Keratinocyte (primary cell): ENCODE data around the gene ANKRD53.

Source experiments
- CTCF ChIP-seq, 3 experiments: IDR thresholded peaks in 1 of 3; conservative IDR thresholded peaks in 1 of 3; optimal IDR thresholded peaks in 1 of 3; 2 replicates in 2 of 3; 3 replicates in 1 of 3; pipeline versions ENCODE3 to v1.5.1; 2011; ENCODE audit warnings: low read length in 3 of 3, mild to moderate bottlenecking in 3 of 3, moderate library complexity in 2 of 3, control low read depth in 1 of 3, inconsistent platforms in 1 of 3; ENCODE audit not compliant: insufficient read depth in 2 of 3; ENCODE audit errors: extremely low read depth in 1 of 3
- EZH2 ChIP-seq: IDR thresholded peaks from one replicate; pipeline ENCODE4 v1.6.1; 2012; ENCODE audit warnings: inconsistent platforms, mild to moderate bottlenecking, low read length, moderate library complexity

- TF ChIP-seq CTCF (optimal IDR thresholded peaks at IDR 0.05 in 1 of 3, IDR thresholded peaks at IDR 0.05 in 1 of 3, conservative IDR thresholded peaks at IDR 0.05 in 1 of 3; ENCODE audit: extremely low read depth in 1 of 3, insufficient read depth in 2 of 3, low read length in 3 of 3), result peak in 2 of 3 experiments; percentile 2 to 18
- TF ChIP-seq EZH2, result no peak
These were observed 18.3 kb upstream of the ANKRD53 start for GRCh38 chr2:70959851-70960832.
